LNCaP clone FGC (cell line): ENCODE data around the gene RBM25.

Source experiments
- DNase-seq: peaks from one replicate; pipeline ENCODE4 v3.0.0-alpha.2; 2011; ENCODE audit warnings: low read depth
- H3K4me3 ChIP-seq: 2 replicates; pipeline ENCODE4 v1.5.1; 2011; ENCODE audit warnings: mild to moderate bottlenecking, low read depth, low read length, control low read depth
- CTCF ChIP-seq: IDR thresholded peaks from 2 replicates; pipeline ENCODE4 v1.5.1; 2012; ENCODE audit warnings: mild to moderate bottlenecking; ENCODE audit not compliant: control insufficient read depth, insufficient read depth; ENCODE audit errors: extremely low read depth

The RBM25 gene

GRCh38 chr14:73136085-73136386 lies 77.7 kb downstream of the RBM25 start:
- DNase-seq: no peak
- peak overlapping the region; percentile 65 for H3K4me3 ChIP-seq
- TF ChIP-seq CTCF: no peak

DNA sequence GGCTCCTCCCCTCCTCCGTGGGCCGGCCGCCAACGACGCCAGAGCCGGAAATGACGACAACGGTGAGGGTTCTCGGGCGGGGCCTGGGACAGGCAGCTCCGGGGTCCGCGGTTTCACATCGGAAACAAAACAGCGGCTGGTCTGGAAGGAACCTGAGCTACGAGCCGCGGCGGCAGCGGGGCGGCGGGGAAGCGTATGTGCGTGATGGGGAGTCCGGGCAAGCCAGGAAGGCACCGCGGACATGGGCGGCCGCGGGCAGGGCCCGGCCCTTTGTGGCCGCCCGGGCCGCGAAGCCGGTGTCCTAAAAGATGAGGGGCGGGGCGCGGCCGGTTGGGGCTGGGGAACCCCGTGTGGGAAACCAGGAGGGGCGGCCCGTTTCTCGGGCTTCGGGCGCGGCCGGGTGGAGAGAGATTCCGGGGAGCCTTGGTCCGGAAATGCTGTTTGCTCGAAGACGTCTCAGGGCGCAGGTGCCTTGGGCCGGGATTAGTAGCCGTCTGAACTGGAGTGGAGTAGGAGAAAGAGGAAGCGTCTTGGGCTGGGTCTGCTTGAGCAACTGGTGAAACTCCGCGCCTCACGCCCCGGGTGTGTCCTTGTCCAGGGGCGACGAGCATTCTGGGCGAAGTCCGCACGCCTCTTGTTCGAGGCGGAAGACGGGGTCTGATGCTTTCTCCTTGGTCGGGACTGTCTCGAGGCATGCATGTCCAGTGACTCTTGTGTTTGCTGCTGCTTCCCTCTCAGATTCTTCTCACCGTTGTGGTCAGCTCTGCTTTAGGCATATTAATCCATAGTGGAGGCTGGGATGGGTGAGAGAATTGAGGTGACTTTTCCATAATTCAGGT lies 78.3 kb downstream of the RBM25 start, which contains the start of gene PSEN1:
Gene PSEN1 (plus strand): TSS at position 121 of the 839 bp plus-strand sequence. CDS start 11,513 bp downstream, outside the sequence.
- peak within 1 kb of the TSS; percentile 65 for H3K4me3 ChIP-seq
- TF ChIP-seq CTCF: no peak
- peak; percentile 31 for DNase-seq

GRCh38 chr14:73140811-73141323 lies 82.5 kb downstream of the RBM25 start:
- no peak for TF ChIP-seq CTCF
- H3K4me3 ChIP-seq: no peak overlapping the region
- DNase-seq: no peak

DNA sequence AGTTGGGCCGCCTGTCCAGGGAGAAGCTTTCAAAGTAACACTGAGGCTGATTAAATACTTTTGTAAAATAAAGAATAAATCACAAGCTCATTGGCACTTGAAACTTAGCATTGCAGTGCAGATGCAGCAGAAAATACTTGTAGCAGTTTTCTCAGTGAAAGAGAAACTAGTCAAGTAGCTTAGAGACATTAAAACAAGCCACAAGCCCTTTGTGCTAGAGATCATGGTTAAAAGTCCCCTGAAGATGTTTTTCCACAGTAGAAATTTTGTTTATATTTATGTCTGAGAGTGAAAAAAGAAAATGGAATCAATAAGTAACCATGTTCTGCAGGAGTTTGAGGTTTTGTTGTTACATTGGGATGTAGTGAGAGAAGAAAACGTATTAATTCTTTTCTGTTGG lies 83.9 kb downstream of the RBM25 start:
- DNase-seq: no peak
- TF ChIP-seq CTCF: no peak
- H3K4me3 ChIP-seq: no peak overlapping the region

DNA sequence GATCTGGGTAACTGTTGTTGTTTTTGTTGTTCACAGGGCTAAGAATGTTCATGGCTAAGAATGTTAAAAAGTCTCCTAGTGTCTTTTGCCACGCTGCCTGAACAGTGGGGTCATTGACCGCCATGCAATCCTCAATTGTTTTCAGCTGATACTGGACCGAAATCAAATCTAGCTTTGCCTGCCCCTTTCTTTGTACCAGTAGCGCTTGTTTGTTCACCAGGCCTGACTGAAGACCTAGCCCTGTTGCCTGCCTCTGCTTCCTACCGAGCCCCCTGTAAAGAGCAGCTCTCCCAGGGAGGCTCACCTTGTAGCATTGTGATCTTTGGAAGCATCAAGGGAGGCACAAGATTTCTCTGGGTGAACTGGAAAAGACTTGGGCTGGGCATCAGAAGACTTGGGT lies 84.7 kb downstream of the RBM25 start:
- no peak for TF ChIP-seq CTCF
- no peak for DNase-seq
- H3K4me3 ChIP-seq: no peak overlapping the region

GRCh38 chr14:73143617-73144016 lies 85.3 kb downstream of the RBM25 start:
- TF ChIP-seq CTCF: no peak
- no peak overlapping the region for H3K4me3 ChIP-seq
- no peak for DNase-seq

DNA sequence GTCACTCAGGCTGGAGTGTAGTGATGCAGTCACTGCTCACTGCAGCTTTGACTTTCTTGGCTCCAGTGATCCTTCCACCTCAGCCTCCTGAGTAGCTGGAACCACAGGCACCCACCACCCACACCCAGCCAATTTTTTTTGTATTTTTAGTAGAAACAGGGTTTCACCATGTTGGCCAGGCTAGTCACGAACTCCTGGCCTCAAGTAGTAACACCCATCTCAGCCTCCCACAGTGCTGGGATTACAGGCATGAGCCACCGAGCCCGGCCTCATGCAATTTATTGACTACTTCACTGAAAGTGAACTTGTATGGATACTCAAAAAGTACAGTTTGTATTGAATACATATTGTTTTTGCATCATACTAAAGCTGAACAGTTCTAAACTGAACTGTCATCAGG lies 87.0 kb downstream of the RBM25 start:
- no peak for DNase-seq
- TF ChIP-seq CTCF: no peak
- no peak overlapping the region for H3K4me3 ChIP-seq
